Astrocyte (in vitro differentiated cells and primary cell): ENCODE data around the gene CDC34.

ENCODE experiments used
- EZH2 ChIP-seq: IDR thresholded peaks from 2 replicates; pipeline ENCODE4 v1.6.1; 2012; ENCODE audit warnings: mild to moderate bottlenecking, low read length, inconsistent platforms; ENCODE audit not compliant: insufficient read depth
- TF ChIP-seq, protein P1 (sequence below): IDR thresholded peaks from 2 replicates; pipeline ENCODE4 v1.5.1; 2011; ENCODE audit warnings: low read depth, mild to moderate bottlenecking, inconsistent platforms, low read length, moderate library complexity; ENCODE audit not compliant: insufficient read depth

DNA sequence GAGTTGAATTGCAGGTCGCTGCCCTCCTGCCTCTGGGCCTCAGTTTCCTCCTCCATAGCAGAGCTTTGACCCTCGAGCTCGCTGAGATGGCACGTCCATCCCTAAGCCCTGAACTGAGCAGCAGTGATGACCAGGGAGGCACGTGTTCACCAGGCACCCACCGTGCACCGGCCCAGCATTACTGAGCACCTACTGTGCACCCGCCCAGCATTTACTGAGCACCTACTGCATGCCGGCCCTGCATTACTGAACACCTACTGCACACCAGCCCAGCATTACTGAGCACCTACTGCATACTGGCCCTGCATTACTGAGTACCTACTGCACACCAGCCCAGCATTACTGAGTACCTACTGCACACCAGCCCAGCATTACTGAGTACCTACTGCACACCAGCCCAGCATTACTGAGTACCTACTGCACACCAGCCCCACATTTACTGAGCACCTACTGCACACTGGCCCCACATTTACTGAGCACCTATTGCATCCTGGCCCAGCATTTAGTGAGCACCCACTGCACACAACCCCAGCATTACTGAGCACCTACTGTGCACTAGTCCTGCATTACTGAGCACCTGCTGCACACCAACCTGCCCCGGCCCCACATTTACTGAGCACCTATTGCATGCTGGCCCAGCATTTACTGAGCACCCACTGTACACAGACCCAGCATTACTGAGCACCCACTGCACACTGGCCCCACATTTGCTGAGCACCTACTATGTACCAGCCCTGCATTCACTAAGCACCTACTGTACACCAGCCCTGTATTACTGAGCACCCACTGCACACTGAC, 18.0 kb upstream of the CDC34 start:
- TF ChIP-seq, protein P1, sequence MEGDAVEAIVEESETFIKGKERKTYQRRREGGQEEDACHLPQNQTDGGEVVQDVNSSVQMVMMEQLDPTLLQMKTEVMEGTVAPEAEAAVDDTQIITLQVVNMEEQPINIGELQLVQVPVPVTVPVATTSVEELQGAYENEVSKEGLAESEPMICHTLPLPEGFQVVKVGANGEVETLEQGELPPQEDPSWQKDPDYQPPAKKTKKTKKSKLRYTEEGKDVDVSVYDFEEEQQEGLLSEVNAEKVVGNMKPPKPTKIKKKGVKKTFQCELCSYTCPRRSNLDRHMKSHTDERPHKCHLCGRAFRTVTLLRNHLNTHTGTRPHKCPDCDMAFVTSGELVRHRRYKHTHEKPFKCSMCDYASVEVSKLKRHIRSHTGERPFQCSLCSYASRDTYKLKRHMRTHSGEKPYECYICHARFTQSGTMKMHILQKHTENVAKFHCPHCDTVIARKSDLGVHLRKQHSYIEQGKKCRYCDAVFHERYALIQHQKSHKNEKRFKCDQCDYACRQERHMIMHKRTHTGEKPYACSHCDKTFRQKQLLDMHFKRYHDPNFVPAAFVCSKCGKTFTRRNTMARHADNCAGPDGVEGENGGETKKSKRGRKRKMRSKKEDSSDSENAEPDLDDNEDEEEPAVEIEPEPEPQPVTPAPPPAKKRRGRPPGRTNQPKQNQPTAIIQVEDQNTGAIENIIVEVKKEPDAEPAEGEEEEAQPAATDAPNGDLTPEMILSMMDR, result no peak
- TF ChIP-seq EZH2, result no peak
